Activated T-cell treated with anti-CD3 and anti-CD28 coated beads for 24 hours (primary cell): ENCODE data around the gene ATP5MC2.
A peak's percentile ranks its signal among the peaks of the same experiment; 100 is the strongest.
"Not testable (repeated sequence)": the region's sequence is repeated elsewhere in the genome, so short reads cannot be mapped to it uniquely, and the experiment has no call there.

Experiments
- DNase-seq: peaks from one replicate; pipeline ENCODE4 v3.0.0-alpha.2; 2020; ENCODE audit warnings: low read depth

Gene ATP5MC2

DNA sequence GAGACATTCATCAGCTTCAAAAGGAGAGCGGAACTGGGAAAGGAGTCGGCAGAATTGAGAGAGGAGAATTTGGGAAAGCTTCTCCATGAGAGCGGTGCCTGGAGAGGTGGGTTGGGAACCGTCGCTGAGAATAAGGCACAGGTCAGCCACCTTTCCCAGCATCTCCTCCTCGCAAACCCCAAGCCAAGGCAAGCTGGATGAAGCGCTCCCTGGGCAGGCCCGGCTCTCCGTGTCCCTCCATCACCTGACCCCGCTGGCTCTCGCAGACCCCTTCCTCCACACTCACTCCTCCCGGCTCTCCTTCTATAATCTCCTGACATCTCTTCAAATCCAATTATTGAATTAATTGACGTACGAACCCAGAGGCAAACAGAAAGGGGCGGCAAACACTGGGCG is 18.9 kb upstream of the ATP5MC2 start:
- no peak for DNase-seq

DNA sequence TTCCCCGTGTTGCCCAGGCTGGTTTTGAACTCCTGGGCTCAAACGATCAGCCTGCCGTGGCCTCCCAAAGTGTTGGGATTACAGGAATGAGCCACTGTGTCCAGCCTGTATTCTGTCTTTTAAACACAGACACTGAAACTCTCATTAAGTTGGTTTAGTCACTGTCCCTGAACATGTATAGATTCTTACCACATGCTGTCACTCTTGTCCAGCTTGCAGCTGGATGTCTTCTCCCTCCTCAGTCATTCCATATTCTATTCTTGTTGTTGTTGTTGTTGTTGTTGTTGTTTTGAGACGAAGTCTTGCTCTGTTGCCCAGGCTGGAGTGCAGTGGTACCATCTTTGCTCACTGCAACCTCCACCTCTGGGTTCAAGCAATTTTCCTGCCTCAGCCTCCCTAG is 12.3 kb upstream of the ATP5MC2 start:
- DNase-seq: no peak

DNA sequence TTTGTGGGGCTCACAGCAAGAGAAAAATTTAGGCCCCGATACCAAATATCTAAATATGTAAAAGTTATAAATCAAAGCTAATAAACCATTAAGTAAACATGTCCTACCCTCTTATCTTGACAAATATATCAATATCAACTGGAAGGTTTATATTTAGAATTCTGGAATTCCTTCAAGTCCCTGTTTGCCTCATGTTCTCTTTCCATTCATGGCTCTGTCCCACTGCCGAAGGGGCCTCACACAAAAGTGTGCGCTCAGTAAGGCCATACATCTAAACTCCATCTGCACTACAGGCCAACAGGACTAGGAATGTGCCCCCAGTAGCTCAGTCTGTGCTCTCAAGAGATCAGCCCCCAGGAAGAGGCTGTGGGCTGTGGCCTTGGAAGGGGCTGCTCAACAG is 10.6 kb upstream of the ATP5MC2 start:
- no peak for DNase-seq

DNA sequence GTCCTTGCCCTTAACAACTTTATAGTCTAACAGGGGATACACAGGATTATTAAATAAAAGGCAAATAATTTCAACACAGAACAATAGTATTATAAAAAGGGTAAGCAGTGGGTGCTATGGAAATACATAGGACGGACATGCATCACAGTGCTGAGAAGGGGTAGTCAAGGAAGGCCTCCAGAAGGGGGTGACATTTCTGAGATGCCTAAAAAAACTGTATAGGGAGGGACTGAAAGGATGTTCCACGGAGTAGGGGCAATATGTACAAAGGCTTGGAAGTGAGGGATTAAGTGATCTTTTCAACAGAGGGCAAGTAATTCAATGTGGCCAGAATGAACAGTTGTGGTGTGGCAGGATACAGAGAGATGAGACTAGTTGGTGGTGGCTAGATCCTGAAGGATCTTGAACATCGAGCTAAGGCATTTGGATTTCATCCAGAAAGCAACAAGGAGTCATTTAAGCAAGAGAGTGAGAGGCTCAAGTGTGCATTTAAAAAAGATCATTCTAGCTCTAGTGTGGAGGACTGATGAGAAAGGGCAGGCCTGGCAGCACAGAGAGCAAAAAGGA is 8.9 kb upstream of the ATP5MC2 start:
- no peak for DNase-seq

DNA sequence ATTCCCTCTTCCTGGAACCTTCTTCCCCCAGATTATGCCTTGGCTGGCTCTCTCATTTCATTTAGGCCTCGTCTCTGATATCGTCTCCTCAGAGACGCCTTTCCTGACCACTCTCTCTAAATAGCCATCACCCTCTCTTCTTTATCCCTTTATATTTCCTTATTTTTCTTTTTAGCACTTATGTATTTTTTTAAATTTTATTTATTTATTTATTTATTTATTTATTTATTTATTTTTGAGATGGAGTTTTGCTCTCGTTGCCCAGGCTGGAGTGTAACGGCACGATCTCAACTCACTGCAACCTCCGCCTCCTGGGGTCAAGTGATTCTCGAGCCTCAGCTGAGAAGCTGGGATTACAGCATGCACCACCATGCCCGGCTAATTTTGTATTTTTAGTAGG is 8.1 kb upstream of the ATP5MC2 start:
- no peak for DNase-seq

DNA sequence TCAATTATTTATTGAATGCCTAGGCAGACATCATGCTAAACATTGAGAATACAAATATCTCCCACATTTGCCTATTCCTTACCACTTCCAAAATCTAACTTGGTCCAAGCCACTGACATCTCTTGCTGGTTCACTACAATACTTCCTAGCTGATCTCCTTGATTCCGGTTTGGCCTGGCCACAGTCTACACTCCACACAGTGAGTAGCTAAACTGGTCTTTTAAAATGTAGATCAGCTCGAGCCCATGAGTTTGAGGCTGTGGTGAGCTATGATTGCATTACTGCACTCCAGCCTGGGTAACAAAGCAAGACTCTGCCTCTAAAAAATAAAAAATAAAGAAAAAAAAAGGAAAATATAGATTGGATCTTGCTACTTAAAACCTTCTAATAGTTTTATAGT is 7.6 kb upstream of the ATP5MC2 start:
- no peak for DNase-seq

DNA sequence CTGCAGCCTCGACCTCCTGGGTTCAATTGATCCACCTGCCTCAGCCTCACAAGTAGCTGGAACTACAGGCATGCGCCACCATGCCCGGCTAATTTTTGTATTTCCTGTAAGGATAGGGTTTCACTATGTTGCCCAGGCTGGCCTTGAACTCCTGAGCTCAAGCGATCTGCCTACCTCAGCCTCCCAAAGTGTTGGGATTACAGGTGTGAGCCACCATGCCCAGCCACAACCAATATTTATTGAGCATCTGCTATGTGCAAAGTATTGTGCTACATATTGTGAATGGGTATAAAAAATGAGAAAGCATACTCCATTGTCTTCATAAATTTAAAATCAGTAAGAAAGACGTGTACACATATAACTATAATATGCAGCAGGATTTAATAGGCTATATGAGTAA is 4.2 kb upstream of the ATP5MC2 start:
- DNase-seq: not testable (repeated sequence)

DNA sequence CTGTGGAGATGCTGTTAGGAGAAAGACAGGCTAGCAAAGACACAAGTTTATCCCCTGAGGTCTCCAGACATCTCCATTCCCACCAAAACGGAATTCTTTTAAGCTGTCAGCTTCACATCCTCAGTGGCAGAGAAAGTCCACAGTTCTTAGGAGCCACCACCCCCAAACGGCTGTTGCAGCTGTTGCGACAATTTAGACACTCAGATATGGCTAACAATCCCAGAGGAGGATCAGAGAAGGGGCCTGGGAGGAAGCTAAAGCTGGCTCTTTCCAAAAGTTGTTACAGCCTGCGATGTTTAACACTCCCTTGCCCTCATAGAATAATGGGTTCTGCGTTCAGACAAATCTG is 1.9 kb upstream of the ATP5MC2 start:
- DNase-seq: no peak

DNA sequence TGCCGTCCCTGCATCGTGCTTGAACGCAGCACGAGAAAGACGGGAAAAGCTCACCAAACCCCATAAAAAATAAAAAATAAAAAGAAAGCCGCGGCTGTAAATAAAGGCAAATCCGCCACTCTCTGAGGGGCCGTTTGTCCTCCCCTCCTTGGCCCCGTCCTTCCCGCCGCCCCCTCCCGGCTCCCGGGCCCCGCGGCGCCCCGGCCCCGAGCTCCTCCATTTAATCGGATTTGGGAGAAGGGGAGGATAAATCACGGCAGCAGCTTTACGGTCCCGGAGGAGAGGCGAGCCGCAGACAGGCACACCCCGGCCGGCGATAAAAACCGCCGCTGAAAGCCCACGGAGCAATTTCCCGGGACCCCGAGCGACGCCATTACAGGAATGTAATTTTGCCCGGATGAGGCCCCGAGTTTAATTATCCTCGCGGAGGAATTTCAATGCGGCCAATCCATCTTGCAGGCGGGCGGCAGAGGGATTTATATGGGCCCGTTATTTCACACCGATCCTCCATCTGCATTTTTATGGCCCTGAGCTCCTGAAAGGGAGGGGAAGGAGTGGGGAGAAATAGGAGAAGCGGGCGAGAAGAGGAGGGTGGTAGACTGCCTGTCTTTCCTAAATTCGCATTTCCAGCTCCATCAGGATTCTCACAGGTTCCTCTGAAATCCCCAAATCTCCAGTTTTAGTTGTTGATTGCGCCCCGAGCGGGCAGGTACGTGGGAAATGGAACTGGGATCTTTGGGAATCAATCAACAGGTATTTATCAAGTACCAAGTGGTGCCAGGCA is 1.3 kb upstream of the ATP5MC2 start:
- DNase-seq: no peak

DNA sequence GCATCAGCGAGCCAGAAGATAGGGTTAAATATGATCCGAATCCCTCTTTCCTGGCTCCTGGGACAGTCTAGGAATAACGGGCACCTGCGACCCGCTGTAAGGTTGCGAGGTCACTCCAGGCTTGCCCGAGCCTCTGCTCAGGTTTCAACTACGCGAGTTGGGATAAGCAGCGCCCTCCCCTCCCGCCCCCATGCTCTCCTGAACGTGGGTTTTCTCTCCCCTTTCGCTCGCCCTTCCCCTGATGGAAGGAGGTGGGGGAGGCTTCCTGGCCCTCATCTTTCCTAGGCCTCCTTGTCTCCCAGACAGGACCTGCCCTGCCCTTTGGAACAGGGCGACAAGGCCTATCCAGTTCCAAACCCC is 753 bp upstream of the ATP5MC2 start:
- peak; percentile 10 for DNase-seq

DNA sequence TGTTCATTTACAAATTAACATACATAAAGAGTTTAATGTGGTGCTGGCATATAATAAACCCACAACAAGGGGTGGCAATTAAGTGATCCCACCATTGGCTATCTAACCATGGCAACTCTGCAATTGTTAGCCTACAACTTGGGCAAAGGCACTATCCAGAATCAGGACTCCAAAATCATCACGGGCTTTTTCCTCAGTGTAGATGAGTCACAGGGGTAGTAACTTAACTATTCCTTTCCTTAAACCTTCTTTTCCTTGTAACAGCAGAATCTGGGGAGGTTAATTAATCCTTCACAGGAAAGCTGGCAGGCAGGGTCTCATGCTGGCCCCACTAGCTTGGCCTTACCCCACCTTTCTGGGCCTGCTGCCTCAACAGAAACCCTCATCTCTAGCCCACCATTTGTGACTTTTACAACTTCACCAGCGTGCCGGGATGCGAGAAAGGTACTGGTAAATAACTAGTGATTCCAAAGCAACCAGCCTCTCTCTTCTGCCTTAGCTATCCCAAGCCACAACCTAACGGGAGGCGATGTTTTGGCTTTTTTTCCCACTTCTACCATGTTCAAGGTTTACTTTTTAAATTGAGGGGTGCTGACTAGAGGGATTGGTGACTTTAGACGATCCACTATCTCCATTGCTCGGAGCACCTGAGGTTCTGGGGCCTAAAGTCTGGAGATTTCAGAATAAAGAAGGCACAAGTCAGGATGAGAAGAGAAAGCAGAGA is 744 bp downstream of the ATP5MC2 start:
- no peak for DNase-seq

DNA sequence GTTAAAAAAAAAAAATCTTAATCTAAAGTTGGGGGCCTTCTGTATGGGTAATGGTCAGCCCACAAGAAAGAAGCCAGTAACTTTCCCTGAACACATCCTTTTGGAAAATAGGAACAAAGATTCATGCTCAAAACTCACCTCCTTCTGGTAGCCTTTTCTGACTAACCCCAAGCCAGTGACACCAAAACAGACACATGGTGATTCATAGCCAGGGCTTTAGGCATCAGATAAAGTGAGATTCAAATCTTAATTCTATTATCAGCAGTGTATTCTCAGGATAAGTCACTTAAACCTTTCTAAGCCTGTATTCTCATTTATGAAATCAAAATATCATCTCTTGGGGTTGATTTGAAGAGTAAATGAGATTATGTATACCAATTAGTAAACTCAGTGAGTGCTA is 4.9 kb downstream of the ATP5MC2 start:
- no peak for DNase-seq

DNA sequence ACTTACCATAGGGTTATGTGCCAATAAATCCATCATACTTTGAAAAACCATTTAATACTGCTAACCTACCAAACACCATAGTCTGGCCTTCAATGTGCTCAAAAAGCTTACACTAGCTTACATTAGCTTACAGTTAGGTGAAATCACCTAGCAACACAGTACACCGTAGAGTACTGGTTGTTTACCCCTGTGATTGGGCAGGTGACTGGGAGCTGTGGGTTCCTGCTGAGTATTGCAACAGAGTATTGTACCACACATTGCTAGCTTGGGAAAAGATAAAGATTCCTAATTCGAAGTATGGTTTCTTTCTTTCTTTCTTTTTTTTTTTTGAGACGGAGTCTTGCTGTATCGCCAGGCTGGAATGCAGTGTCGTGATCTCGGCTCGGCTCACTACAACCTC is 5.6 kb downstream of the ATP5MC2 start:
- DNase-seq: no peak

DNA sequence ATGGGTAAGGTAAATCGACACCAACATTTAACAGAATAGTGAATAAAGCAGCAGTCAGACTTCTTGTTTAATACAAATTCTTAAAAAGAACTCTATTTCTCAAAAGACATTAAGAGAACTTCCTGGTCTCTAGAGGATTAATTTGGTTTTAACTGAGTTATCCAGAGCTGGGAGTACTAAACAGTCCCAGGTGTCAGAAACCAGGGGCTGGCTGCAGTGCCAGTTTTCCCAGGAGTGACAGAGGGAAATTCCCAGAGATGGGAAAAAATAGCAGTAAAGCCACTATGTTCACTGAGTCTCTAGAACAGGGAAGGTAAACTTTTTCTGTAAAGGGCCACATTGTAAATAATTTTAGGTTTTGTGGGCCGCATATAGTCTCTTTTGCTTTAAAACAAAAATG is 8.8 kb downstream of the ATP5MC2 start:
- DNase-seq: no peak

DNA sequence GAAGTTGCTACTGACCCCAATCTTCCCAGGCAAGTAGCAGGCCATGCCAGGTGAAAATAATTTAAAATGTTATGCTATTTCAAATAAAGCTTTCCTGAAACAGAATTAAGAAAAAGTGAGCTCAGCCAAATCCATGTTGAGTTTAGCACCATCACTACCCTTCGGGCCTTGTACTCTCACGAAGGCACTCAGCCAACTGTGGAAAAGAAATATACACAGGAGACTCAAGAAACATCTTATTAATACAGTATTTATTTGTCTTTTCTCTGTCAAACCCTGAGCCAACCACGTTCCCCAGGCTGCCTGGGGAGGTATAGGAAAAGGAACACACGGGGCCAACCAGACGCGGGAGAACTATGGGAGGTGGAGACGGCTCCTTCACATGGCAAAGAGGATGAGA is 10.9 kb downstream of the ATP5MC2 start:
- DNase-seq: no peak

DNA sequence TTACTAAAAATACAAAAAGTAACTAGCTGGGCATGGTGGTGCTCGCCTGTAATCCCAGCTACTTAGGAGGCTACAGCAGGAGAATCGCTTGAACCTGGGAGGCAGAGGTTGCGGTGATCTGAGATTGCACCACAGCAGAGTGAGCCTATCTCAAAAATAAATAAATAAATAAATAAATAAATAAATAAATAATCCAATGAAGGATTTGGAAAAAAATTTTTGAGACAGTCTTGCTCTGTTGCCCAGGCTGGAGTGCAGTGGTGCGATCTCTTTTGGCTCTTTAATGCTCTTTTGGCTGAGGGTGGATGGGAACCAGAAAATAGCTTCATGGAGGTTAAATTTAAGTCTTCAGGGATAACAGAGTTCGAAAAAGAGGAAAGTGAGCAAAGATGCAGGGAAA is 11.7 kb downstream of the ATP5MC2 start:
- DNase-seq: no peak

DNA sequence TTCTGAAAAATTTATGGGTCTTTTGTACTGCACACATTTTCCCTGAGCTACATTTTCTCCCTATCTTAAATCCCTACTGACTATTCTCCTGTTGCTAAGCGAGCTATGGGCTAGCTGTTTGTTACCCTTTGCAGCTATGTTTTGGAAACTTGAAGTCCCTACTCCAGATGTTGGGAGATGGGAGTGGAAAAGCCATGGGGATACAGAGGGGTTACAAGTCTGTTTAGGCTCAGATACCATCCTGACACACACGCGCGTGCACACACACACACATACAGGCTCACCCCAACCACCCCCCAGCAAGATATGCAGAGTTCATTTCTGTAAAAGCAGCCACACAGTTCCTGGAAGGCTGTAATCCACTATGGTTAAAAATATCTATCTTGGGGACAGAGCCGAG is 15.8 kb downstream of the ATP5MC2 start:
- no peak for DNase-seq

DNA sequence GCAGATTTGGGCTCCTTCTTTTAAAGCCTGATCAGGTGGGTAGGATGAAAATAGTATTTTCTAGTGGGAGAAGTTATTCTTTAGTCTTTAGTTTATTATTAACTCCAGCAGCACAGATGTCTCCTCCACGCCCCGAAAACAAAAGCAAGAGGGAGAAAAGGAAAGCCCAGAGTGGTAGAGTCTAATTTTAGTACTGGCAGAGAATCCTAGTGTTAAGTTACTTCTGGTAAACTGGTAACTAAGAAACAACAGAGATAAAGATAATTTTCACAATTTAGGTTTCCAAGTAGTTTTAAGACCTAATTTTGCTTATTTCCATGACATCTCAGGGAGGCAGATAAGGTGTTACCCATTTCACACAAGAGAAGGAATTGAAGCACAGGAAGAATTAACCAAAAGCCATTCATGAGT is 16.3 kb downstream of the ATP5MC2 start:
- DNase-seq: no peak

DNA sequence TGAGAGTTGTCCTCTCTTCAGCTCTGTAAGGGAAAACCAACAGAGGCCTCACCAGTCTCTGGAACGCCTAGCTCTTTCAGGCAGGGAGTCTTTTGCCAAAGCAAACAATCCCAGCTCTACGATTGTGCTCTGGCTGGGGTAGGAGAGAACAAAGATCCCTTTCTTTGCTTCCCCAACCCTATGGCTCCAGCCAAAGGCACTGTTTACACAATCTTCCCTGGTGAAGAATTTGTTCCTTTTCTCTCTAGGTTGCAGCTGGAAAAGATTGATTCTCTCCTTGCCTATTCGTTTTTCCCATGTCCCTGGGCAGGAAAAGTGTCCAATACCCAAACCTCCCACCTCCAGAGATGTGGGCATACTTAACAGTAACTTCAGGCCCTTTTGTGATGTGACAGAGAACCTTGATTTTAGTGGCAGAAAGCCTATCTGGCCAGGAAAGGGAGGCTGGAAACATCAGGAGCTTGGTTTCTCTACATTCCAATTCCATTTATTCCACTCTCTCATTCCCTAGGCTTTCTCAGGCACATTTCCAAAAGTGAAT is 16.8 kb downstream of the ATP5MC2 start:
- no peak for DNase-seq

DNA sequence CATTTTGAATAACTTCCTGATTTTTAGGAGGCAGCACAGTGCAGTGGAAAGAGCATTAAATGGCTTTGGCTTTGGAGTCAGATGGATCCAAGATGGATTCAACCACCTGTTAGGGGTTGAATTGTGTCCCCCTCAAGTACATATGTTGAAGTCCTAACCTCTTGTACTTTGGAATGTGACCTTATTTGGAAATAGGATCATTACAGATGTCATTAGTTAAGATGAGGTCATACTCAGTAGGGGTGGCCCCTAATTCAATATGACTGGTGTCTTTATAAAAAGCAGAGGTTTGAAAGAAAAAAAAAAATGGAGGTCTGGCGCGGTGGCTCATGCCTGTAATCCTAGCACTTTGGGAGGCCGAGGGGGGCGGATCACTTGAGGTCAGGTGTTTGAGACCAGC is 18.8 kb downstream of the ATP5MC2 start:
- no peak for DNase-seq

DNA sequence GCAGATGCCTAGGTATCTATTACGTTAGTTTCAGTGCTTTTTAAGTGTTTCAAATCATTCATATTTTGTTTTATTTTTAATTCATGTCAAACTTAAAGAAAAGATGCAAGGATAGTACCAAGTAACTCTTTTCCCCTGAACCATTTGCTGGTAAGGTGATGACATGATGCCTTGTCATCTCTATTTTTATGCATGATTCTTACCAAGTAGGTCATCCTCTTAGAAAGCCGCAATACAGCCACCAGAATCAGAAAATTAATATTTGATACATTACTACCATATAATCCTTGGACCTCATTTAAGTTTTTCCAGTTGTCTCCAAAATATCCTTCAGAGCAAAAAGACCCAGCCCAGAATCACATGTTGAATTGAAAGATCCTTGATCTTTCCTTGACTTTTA is 22.3 kb downstream of the ATP5MC2 start:
- no peak for DNase-seq

DNA sequence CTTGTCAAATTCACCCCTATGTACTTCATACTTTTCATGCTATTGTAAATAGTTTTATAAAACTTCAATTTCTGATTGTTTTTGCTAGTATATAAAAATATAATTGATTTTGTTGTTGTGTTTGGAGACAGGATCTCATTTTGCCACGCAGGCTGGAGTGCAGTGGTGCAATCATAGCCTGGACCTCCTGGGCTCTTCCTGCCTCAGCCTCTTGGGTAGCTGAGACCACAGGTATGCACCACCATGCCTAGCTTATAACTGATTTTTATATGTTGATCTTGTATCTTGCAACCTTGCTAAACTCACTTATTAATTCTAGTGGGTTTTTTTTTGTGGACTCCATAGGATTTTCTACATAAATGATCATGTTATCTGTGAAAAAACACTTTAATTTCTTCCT is 23.5 kb downstream of the ATP5MC2 start:
- DNase-seq: no peak

DNA sequence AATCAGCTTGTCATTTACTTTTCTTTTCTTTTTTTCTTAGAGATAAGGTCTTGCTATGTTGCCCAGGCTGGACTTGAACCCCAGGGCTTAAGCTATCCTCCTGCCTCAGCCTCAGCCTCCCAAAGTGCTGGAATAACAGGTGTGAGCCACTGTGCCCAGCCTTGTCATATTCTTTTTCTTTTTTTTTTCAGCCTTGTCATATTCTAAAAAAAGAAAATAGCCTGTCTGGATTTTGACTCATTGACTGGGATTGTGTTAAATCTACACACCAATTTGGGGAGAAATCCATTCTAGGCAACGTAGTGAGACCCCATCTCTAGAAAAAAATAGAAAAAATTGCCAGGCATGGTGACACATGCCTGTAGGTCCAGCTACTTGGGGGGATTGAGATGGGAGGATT is 24.1 kb downstream of the ATP5MC2 start:
- no peak for DNase-seq
